AG08396 (cell line): ENCODE measurements around the gene CACNA2D3.

Experiments
- DNase-seq: peaks from one replicate; pipeline ENCODE4 v3.0.0; 2012; ENCODE audit warnings: low spot score, mixed read lengths

The CACNA2D3 gene

GRCh38 chr3:54217828-54218227 lies 95.5 kb downstream of the CACNA2D3 start:
- DNase-seq: no peak

- no peak for DNase-seq
These were observed 100.0 kb downstream of the CACNA2D3 start for GRCh38 chr3:54222316-54222715.

GRCh38 chr3:54223063-54223462 lies 100.7 kb downstream of the CACNA2D3 start:
- no peak for DNase-seq

- DNase-seq: no peak
These were observed 103.6 kb downstream of the CACNA2D3 start for GRCh38 chr3:54225841-54226528.

- DNase-seq: no peak
These were observed 106.5 kb downstream of the CACNA2D3 start for GRCh38 chr3:54228806-54229205.

- no peak for DNase-seq
These were observed 110.3 kb downstream of the CACNA2D3 start for GRCh38 chr3:54232618-54233017.

GRCh38 chr3:54235998-54236397 lies 113.6 kb downstream of the CACNA2D3 start:
- DNase-seq: no peak

GRCh38 chr3:54237109-54237508 lies 114.8 kb downstream of the CACNA2D3 start:
- DNase-seq: no peak

- no peak for DNase-seq
These were observed 115.6 kb downstream of the CACNA2D3 start for GRCh38 chr3:54237788-54238502.

GRCh38 chr3:54240309-54240708 lies 118.0 kb downstream of the CACNA2D3 start:
- no peak for DNase-seq

GRCh38 chr3:54243056-54243931 lies 120.9 kb downstream of the CACNA2D3 start:
- peak; percentile 12 for DNase-seq

GRCh38 chr3:54243960-54244682 lies 121.8 kb downstream of the CACNA2D3 start:
- no peak for DNase-seq

GRCh38 chr3:54251705-54252104 lies 129.4 kb downstream of the CACNA2D3 start:
- no peak for DNase-seq

GRCh38 chr3:54257125-54257720 lies 134.9 kb downstream of the CACNA2D3 start:
- no peak for DNase-seq

- DNase-seq: no peak
These were observed 137.3 kb downstream of the CACNA2D3 start for GRCh38 chr3:54259636-54260035.

GRCh38 chr3:54261141-54261540 lies 138.8 kb downstream of the CACNA2D3 start:
- DNase-seq: no peak

GRCh38 chr3:54262541-54262940 lies 140.2 kb downstream of the CACNA2D3 start:
- DNase-seq: no peak

GRCh38 chr3:54262946-54263345 lies 140.6 kb downstream of the CACNA2D3 start:
- no peak for DNase-seq

GRCh38 chr3:54264050-54264449 lies 141.7 kb downstream of the CACNA2D3 start:
- DNase-seq: no peak

- no peak for DNase-seq
These were observed 148.6 kb downstream of the CACNA2D3 start for GRCh38 chr3:54270816-54271526.

GRCh38 chr3:54273791-54274190 lies 151.4 kb downstream of the CACNA2D3 start:
- no peak for DNase-seq
